Activated T-helper 1 cell treated with anti-CD3 and anti-CD28 coated beads, Interleukin-12 subunit alpha, Interleukin-12 subunit beta, Interleukin-2, Interleukin-4 antibody, amounts not matched to agents 30 ng/mL and 10 ng/mL and 1 ng/mL, durations not matched to agents 14 hours and 24 hours and 36 hours (primary cell): Measurements from ENCODE around the gene DRD3. TPM values are rescaled to one million over a fixed set of nuclear protein-coding genes. Genes with fewer than 3 reads are reported as not detected.

Experiments used
- DNase-seq: peaks from one replicate; pipeline ENCODE4 v3.0.0; 2021; ENCODE audit warnings: low spot score
- H3K27ac Mint-ChIP-seq: one replicate; pipeline ENCODE4 v1.8.0; 2021; ENCODE audit warnings: mild to moderate bottlenecking, mixed read lengths
- H3K27me3 Mint-ChIP-seq: one replicate; pipeline ENCODE4 v1.8.0; 2022; ENCODE audit warnings: mild to moderate bottlenecking, moderate library complexity, mixed read lengths; ENCODE audit not compliant: insufficient read depth
- H3K36me3 Mint-ChIP-seq: one replicate; pipeline ENCODE4 v1.8.0; 2021; ENCODE audit warnings: low read depth, mixed read lengths
- H3K4me1 Mint-ChIP-seq: one replicate; pipeline ENCODE4 v1.8.0; 2021; ENCODE audit warnings: low read depth, mixed read lengths
- H3K4me3 Mint-ChIP-seq: one replicate; pipeline ENCODE4 v1.8.0; 2021; ENCODE audit warnings: mild to moderate bottlenecking, moderate library complexity, mixed read lengths
- H3K9me3 Mint-ChIP-seq: one replicate; pipeline ENCODE4 v1.8.0; 2021; ENCODE audit warnings: mixed read lengths
- intact Hi-C: fragments of 100-400 bp; cut with micrococcal nuclease; formaldehyde crosslinking; loops from one replicate; pipeline ENCODE4 v1.15.1; 2024
- total RNA-seq: library from RNA; stranded (reverse); gene quantifications from 2 replicates; pipeline ENCODE4 v1.2.3, GENCODE V29; 2022

DRD3 gene
- total RNA-seq, 1 donor from 2014 or later, result not detected

DNA sequence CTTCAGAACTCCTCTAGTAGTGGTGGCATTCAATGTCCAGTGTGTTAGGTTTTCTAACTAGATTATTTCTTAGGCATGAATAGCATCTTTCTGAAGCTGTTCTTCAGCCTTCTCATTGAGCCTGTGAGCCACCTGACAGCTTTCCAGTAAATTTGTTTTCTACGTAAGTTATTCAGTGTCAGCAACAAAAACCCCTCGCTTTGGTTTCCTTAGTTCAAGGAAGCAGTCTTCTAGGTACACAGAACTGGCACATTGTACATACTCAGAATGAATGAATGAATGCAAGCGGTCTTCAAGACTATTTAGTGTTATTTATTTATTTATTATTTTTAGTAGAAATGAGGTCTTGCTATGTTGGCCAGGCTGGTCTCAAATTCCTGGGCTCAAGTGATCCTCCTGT, 44.9 kb downstream of the DRD3 start:
- no peaks in the 10 kb centered on the region for H3K4me1 Mint-ChIP-seq
- no peak overlapping the region for H3K4me3 Mint-ChIP-seq
- no peaks in the 10 kb centered on the region for H3K36me3 Mint-ChIP-seq
- intact Hi-C loops, result no loop called here
- no peak overlapping the region for H3K27ac Mint-ChIP-seq
- no peaks in the 10 kb centered on the region for H3K9me3 Mint-ChIP-seq
- DNase-seq, result no peak
- H3K27me3 Mint-ChIP-seq, result peaks cover 2% of the 10 kb centered on the region

GRCh38 chr3:114132500-114132899, 46.4 kb downstream of the DRD3 start:
- Mint-ChIP-seq H3K36me3 (no peaks in the 10 kb centered on the region), H3K4me3 (no peak overlapping the region), H3K4me1 (no peaks in the 10 kb centered on the region), H3K27ac (no peak overlapping the region), H3K9me3 (no peaks in the 10 kb centered on the region), H3K27me3 (no peaks in the 10 kb centered on the region)
- no peak for DNase-seq
- intact Hi-C loops, result no loop called here

DNA sequence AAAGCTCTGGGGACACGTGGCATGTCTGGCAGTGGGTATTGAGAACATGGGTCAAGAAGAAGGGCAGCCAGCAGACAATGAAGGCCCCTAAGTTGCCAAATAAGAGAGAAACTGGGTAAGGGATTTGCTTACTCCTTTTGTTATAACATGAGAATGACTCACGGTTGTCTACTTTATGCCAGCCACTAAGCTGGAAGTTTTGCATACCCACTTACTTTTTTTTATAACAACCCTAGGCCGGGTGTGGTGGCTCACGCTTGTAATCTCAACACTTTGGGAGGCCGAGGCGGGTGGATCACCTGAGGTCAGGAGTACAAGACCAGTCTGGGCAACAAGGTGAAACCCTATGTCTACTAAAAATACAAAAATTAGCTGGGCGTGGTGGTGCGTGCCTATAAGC, 50.0 kb downstream of the DRD3 start:
- H3K27me3 Mint-ChIP-seq, result no peaks in the 10 kb centered on the region

DNA sequence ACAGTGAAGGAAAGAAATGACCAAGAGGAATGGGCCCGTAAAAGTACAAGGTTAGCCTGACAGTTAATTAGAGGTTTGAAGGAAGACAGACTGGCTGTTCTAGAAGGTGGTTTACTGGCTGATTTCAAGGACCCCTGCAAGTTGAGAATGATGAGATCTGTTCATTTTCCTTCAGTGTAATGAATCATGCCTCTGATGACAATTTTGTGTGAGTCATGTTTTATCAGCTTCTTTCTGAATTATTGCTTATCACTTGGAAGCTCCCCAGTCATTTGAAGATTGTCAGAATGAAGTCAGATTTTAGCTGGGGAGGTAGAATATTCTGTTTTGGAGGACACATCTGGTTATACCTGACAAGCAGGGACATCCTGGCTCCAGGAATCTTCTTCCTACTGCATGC, 50.6 kb downstream of the DRD3 start:
- intact Hi-C loops, result no loop called here
- no peak for DNase-seq
- Mint-ChIP-seq H3K9me3 (no peaks in the 10 kb centered on the region), H3K4me3 (no peak overlapping the region), H3K27me3 (no peaks in the 10 kb centered on the region), H3K27ac (no peak overlapping the region), H3K4me1 (no peaks in the 10 kb centered on the region), H3K36me3 (no peaks in the 10 kb centered on the region)

More for the DNA sequence above, 50.0 kb downstream of the DRD3 start:
- Mint-ChIP-seq H3K27ac (no peak overlapping the region), H3K36me3 (no peaks in the 10 kb centered on the region), H3K9me3 (no peaks in the 10 kb centered on the region), H3K4me1 (no peaks in the 10 kb centered on the region), H3K4me3 (no peak overlapping the region)
- intact Hi-C loops, result no loop called here
- DNase-seq, result no peak

DNA sequence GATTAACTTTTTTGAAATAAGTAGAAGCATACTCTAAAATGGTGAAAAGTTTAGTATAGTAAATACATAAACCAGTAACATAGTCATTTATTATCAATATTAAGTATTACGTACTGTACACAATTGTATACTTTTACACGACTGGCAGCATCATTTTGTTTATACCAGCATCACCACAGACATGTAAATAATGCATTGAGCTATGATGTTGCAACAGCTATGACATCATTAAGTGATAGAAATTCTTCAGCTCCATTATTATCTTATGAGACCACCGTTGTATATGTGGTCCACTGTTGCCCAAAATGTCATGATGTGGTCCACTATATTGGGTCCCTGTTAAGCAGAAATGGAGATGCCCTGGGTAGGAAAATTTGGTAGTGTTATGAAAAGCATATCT, 51.3 kb downstream of the DRD3 start:
- Mint-ChIP-seq H3K9me3 (no peaks in the 10 kb centered on the region), H3K36me3 (no peaks in the 10 kb centered on the region), H3K4me3 (no peak overlapping the region), H3K27me3 (no peaks in the 10 kb centered on the region), H3K4me1 (no peaks in the 10 kb centered on the region), H3K27ac (no peak overlapping the region)
- DNase-seq, result no peak
- intact Hi-C loops, result no loop called here

DNA sequence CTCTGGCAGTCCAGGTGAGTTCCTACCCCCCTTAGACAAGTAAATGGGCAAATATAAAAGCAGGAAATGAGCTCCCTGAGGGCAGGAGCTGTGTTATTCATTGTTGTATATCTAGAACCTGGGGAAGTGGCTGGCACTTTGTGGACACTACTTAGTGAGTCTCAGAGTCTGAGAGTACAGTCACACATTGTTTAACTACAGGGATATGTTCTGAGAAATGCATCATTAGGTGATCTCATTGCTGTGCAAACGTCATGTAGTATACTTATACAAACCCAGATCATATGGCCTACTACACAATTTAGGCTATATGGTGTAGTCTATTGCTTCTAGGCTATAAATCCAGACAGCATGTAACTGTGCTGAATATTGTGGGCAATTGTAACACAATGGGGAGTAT, 52.4 kb downstream of the DRD3 start:
- no peaks in the 10 kb centered on the region for H3K27me3 Mint-ChIP-seq
- H3K27ac Mint-ChIP-seq, result no peak overlapping the region
- H3K36me3 Mint-ChIP-seq, result no peaks in the 10 kb centered on the region
- H3K9me3 Mint-ChIP-seq, result no peaks in the 10 kb centered on the region
- intact Hi-C loops, result no loop called here
- H3K4me1 Mint-ChIP-seq, result no peaks in the 10 kb centered on the region
- no peak for DNase-seq
- no peak overlapping the region for H3K4me3 Mint-ChIP-seq

- no peaks in the 10 kb centered on the region for H3K9me3 Mint-ChIP-seq
- H3K4me1 Mint-ChIP-seq, result no peaks in the 10 kb centered on the region
- H3K4me3 Mint-ChIP-seq, result no peak overlapping the region
- H3K27ac Mint-ChIP-seq, result no peak overlapping the region
- no peak for DNase-seq
- H3K36me3 Mint-ChIP-seq, result no peaks in the 10 kb centered on the region
- intact Hi-C loops, result no loop called here
- H3K27me3 Mint-ChIP-seq, result no peaks in the 10 kb centered on the region
Measured at GRCh38 chr3:114122027-114122709, 56.7 kb downstream of the DRD3 start.

DNA sequence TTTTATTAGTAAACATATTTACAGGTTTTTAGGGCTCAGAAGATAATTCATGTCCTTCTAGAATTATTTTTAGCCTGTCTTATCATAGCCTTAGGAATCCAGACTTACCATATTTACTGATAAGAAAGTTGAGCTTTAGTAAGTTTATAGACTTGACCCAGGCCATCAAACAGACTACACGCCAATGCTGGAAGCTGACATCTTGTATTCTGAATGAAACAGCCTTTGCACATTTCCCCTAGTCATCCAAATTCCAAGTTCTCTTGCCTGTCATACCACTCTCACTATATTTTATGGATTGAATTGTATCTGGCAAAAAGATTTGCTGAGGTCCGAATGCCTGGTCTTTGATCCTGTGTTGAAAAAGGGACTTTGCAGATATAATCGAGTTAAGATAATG, 58.6 kb downstream of the DRD3 start:
- Mint-ChIP-seq H3K27ac (no peak overlapping the region), H3K4me3 (no peak overlapping the region), H3K4me1 (no peaks in the 10 kb centered on the region), H3K9me3 (no peaks in the 10 kb centered on the region), H3K27me3 (no peaks in the 10 kb centered on the region), H3K36me3 (no peaks in the 10 kb centered on the region)
- intact Hi-C loops, result no loop called here
- no peak for DNase-seq

DNA sequence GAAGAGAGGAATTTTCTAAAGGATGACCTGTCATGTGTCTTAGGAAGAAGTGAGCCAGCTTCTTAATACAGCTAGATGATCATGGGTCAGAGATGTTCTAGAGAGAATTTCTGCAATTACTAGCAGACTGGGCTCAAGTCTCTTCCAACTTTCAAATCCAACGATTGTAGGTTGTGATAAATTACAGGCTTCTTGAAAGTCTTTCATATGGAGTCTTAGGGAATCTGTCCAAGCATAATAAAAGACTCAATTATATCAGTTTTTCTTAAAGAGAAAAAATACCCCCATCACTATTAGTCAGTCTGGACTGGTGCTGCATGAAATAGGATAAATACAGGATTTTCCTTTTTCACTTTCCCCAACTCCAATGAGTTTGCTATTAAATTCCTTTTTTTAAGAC, 59.1 kb downstream of the DRD3 start:
- H3K27ac Mint-ChIP-seq, result no peak overlapping the region
- H3K4me1 Mint-ChIP-seq, result no peaks in the 10 kb centered on the region
- no peak for DNase-seq
- no peaks in the 10 kb centered on the region for H3K27me3 Mint-ChIP-seq
- H3K36me3 Mint-ChIP-seq, result no peaks in the 10 kb centered on the region
- no peaks in the 10 kb centered on the region for H3K9me3 Mint-ChIP-seq
- intact Hi-C loops, result no loop called here
- H3K4me3 Mint-ChIP-seq, result no peak overlapping the region

GRCh38 chr3:114115143-114115542, 63.7 kb downstream of the DRD3 start:
- intact Hi-C loops, result no loop called here
- no peak for DNase-seq
- H3K36me3 Mint-ChIP-seq, result no peaks in the 10 kb centered on the region
- H3K4me1 Mint-ChIP-seq, result no peaks in the 10 kb centered on the region
- no peak overlapping the region for H3K27ac Mint-ChIP-seq
- no peaks in the 10 kb centered on the region for H3K9me3 Mint-ChIP-seq
- no peak overlapping the region for H3K4me3 Mint-ChIP-seq
- H3K27me3 Mint-ChIP-seq, result no peaks in the 10 kb centered on the region

GRCh38 chr3:114114719-114115118, 64.1 kb downstream of the DRD3 start:
- Mint-ChIP-seq H3K27me3 (no peaks in the 10 kb centered on the region), H3K4me1 (no peaks in the 10 kb centered on the region), H3K4me3 (no peak overlapping the region), H3K9me3 (no peaks in the 10 kb centered on the region), H3K27ac (no peak overlapping the region), H3K36me3 (no peaks in the 10 kb centered on the region)
- DNase-seq, result no peak
- intact Hi-C loops, result no loop called here

- intact Hi-C loops, result no loop called here
- DNase-seq, result no peak
Measured at GRCh38 chr3:114112696-114113095, 66.2 kb downstream of the DRD3 start.

DNA sequence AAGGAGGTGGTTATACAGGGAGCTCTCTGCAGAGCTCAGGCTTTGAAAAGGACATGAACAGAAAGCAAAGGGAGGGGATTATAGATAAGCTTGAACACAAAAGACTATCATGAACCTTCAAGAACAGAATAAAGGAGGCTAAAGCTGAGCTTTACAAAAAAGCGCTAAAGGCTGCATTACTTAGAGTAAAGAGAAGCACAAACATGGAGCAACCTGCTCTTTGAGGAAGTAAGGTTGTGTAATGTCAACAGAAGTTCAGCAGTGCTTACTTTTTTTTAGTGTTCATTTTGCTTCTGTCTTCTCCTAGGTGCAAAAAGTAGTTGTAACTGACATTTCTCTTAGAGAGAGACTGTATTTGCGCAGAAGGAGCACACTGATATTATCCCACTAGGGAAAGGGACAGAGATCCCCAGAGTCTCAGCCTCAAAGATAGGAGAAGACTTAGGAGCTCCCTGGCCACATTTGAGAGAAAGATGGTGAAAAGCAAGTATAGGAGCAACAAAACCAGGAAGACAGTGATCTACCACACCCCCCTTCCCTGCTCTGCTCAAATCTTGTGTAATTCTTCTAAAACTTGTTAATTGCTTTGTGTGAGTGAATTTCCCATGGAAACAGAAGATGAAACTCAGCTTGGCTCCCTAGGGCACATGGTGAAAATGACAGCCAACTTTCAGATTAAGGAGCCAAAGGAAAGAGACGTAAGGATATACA, 67.6 kb downstream of the DRD3 start:
- H3K27ac Mint-ChIP-seq, result no peak overlapping the region
- no peaks in the 10 kb centered on the region for H3K27me3 Mint-ChIP-seq
- no peaks in the 10 kb centered on the region for H3K9me3 Mint-ChIP-seq
- intact Hi-C loops, result no loop called here
- H3K4me3 Mint-ChIP-seq, result no peak overlapping the region
- H3K4me1 Mint-ChIP-seq, result no peaks in the 10 kb centered on the region
- no peaks in the 10 kb centered on the region for H3K36me3 Mint-ChIP-seq
- DNase-seq, result no peak

More at GRCh38 chr3:114112696-114113095, 66.2 kb downstream of the DRD3 start:
- Mint-ChIP-seq H3K4me1 (no peaks in the 10 kb centered on the region), H3K9me3 (no peaks in the 10 kb centered on the region), H3K4me3 (no peak overlapping the region), H3K27ac (no peak overlapping the region), H3K36me3 (no peaks in the 10 kb centered on the region), H3K27me3 (no peaks in the 10 kb centered on the region)
